HepG2 (cell line): Measurements from ENCODE around the gene ZC3H8. TPM values are rescaled to one million over a fixed set of nuclear protein-coding genes. Genes with fewer than 3 reads are reported as not detected.

ENCODE experiments used
- ATAC-seq: fragments of 200-7000 bp; cut with Tn5 transposase; 3 replicates; pipeline ENCODE4 v1.9.1; 2020; ENCODE audit warnings: mild to moderate bottlenecking, moderate library complexity
- BruUV-seq: library from RNA; stranded (reverse); fragments of 400-500 nt; replicated peaks from 2 replicates; lab custom pipeline; 2021; lab: Mats Ljungman, UMichigan
- CTCF ChIA-PET: fragments of 300-600 bp; formaldehyde crosslinking; extraction: SDS; loops from one replicate; lab custom pipeline; 2021; ENCODE audit warnings: low total read pairs, inconsistent platforms, low intra/inter-chr PET ratio; lab: Yijun Ruan, JAX
- POLR2A ChIA-PET: fragments of 350-600 bp; sonication (Branson Sonifier 250); formaldehyde crosslinking; loops from one replicate; lab custom pipeline; 2020; ENCODE audit warnings: antibody characterized with exemption, inconsistent platforms; lab: Yijun Ruan, JAX
- DNase-seq: peaks from one replicate; pipeline ENCODE4 v3.0.0-alpha.2; 2015; ENCODE audit warnings: low spot score
- FAIRE-seq: peaks from 3 replicates; lab custom pipeline; 2011; peaks lifted over from hg19 to GRCh38; lab: Jason Lieb, UNC
- H2AFZ ChIP-seq: one replicate; pipeline ENCODE4 v1.6.1; 2011; ENCODE audit warnings: low read length, inconsistent platforms
- H3K27ac ChIP-seq: fragments of 300-600 bp; 3 replicates; pipeline ENCODE4 v1.8.0; 2011; ENCODE audit warnings: mixed run types, mild to moderate bottlenecking, mixed read lengths, low read length, inconsistent platforms; ENCODE audit not compliant: insufficient read depth; ENCODE audit errors: extremely low read length
- H3K27me3 ChIP-seq, 2 experiments: fragments of 200-600 bp in 1 of 2; 2 replicates in 1 of 2; 3 replicates in 1 of 2; pipeline versions ENCODE4 v1.6.0 to v1.8.0; 2011; ENCODE audit warnings: low read length in 2 of 2, mild to moderate bottlenecking in 2 of 2, moderate library complexity in 2 of 2, inconsistent platforms in 1 of 2; ENCODE audit not compliant: insufficient read depth in 2 of 2, control insufficient read depth in 1 of 2
- H3K36me3 ChIP-seq, 2 experiments: fragments of 200-600 bp in 1 of 2; replicated peaks in 1 of 2; 2 replicates in 1 of 2; 3 replicates in 1 of 2; pipeline versions ENCODE4 v1.5.1 to v1.8.0; 2011; ENCODE audit warnings: low read length in 2 of 2, inconsistent platforms in 1 of 2; ENCODE audit not compliant: insufficient read depth in 2 of 2, control insufficient read depth in 1 of 2
- H3K4me1 ChIP-seq: 2 replicates; pipeline ENCODE4 v1.5.1; 2012; ENCODE audit warnings: low read length, inconsistent platforms; ENCODE audit not compliant: insufficient read depth
- H3K4me2 ChIP-seq: 2 replicates; pipeline ENCODE4 v1.6.0; 2011; ENCODE audit warnings: low read depth, low read length, inconsistent platforms
- H3K4me3 ChIP-seq, 3 experiments: fragments of 200-600 bp in 1 of 3; sonication (generic), shearing (Covaris generic) in 1 of 3; replicated peaks in 1 of 3; 2 replicates each; pipeline ENCODE4 v1.5.1; 2011 to 2016; ENCODE audit warnings: low read length in 3 of 3, inconsistent platforms in 2 of 3, low read depth in 2 of 3, mild to moderate bottlenecking in 2 of 3, control low read depth in 1 of 3, mixed read lengths in 1 of 3; ENCODE audit not compliant: insufficient read depth in 1 of 3
- H3K79me2 ChIP-seq: one replicate; pipeline ENCODE4 v1.6.1; 2011; ENCODE audit warnings: low read length, inconsistent platforms; ENCODE audit not compliant: insufficient read depth
- H3K9ac ChIP-seq: 2 replicates; pipeline ENCODE4 v1.6.0; 2011; ENCODE audit warnings: mild to moderate bottlenecking, low read depth, low read length, inconsistent platforms; ENCODE audit not compliant: insufficient read depth
- H3K9me3 ChIP-seq: 2 replicates; pipeline ENCODE4 v1.5.1; 2012; ENCODE audit warnings: mild to moderate bottlenecking, low read length
- H4K20me1 ChIP-seq: 2 replicates; pipeline ENCODE4 v1.6.0; 2011; ENCODE audit warnings: inconsistent platforms, mild to moderate bottlenecking, low read length, moderate library complexity; ENCODE audit not compliant: insufficient read depth
- CC2D1A ChIP-seq: sonication (generic); formaldehyde crosslinking; IDR thresholded peaks from 2 replicates; pipeline ENCODE4 v1.8.1; 2023; ENCODE audit warnings: mild to moderate bottlenecking, missing genetic modification reagents
- DR1 ChIP-seq: sonication (generic); formaldehyde crosslinking; IDR thresholded peaks from 2 replicates; pipeline ENCODE4 v1.8.0; 2021; ENCODE audit warnings: mild to moderate bottlenecking, missing genetic modification reagents, inconsistent platforms
- FLYWCH1 ChIP-seq: sonication (generic); formaldehyde crosslinking; IDR thresholded peaks from 2 replicates; pipeline ENCODE4 v1.8.1; 2023; ENCODE audit warnings: mild to moderate bottlenecking, missing genetic modification reagents
- FOSL2 ChIP-seq: sonication (generic); formaldehyde crosslinking; IDR thresholded peaks from 2 replicates; pipeline ENCODE4 v1.4.0; 2020; ENCODE audit warnings: missing genetic modification reagents
- FUBP1 ChIP-seq: sonication (generic); formaldehyde crosslinking; IDR thresholded peaks from 2 replicates; pipeline ENCODE4 v1.5.1; 2020; ENCODE audit warnings: missing genetic modification reagents, mild to moderate bottlenecking, borderline replicate concordance
- MAF1 ChIP-seq: sonication (generic); formaldehyde crosslinking; IDR thresholded peaks from 2 replicates; pipeline ENCODE4 v1.5.0; 2020; ENCODE audit warnings: missing genetic modification reagents, borderline replicate concordance
- MNT ChIP-seq: fragments of 450-650 bp; IDR thresholded peaks from 2 replicates; pipeline ENCODE4 v1.6.1; 2016
- MTA3 ChIP-seq: sonication (generic); formaldehyde crosslinking; IDR thresholded peaks from 2 replicates; pipeline ENCODE4 v1.4.0; 2020; ENCODE audit warnings: missing genetic modification reagents
- RFX5 ChIP-seq: IDR thresholded peaks from 2 replicates; pipeline ENCODE4 v1.6.1; 2011; ENCODE audit warnings: low read depth, low read length, improper control_type of control experiment
- SIX1 ChIP-seq: sonication (generic); formaldehyde crosslinking; IDR thresholded peaks from 2 replicates; pipeline ENCODE4 v1.4.0; 2020; ENCODE audit warnings: missing genetic modification reagents, borderline replicate concordance
- SP2 ChIP-seq: sonication (generic); formaldehyde crosslinking; IDR thresholded peaks from 2 replicates; pipeline ENCODE4 v1.5.1; 2020; ENCODE audit warnings: mild to moderate bottlenecking, missing genetic modification reagents
- TEF ChIP-seq: sonication (generic); formaldehyde crosslinking; IDR thresholded peaks from 2 replicates; pipeline ENCODE4 v1.5.0; 2020; ENCODE audit warnings: missing genetic modification reagents
- ZBTB34 ChIP-seq: sonication (generic); formaldehyde crosslinking; IDR thresholded peaks from 2 replicates; pipeline ENCODE4 v1.8.0; 2022; ENCODE audit warnings: mild to moderate bottlenecking, missing genetic modification reagents
- ZNF547 ChIP-seq: sonication (generic); formaldehyde crosslinking; IDR thresholded peaks from 2 replicates; pipeline ENCODE4 v1.5.1; 2020; ENCODE audit warnings: mild to moderate bottlenecking, missing genetic modification reagents
- ZNF562 ChIP-seq: sonication (generic); formaldehyde crosslinking; IDR thresholded peaks from 2 replicates; pipeline ENCODE4 v1.8.0; 2022; ENCODE audit warnings: missing genetic modification reagents, borderline replicate concordance
- ZNF605 ChIP-seq: sonication (generic); formaldehyde crosslinking; IDR thresholded peaks from 2 replicates; pipeline ENCODE4 v1.8.0; 2022; ENCODE audit warnings: mild to moderate bottlenecking, missing genetic modification reagents
- WGBS: methylation state at CpG from one replicate; pipeline ENCODE4 v1.1.6; 2017; ENCODE audit warnings: low lambda C conversion rate; 5-methylcytosine and 5-hydroxymethylcytosine counted together
- in situ Hi-C: cut with HindIII; loops from 2 replicates; pipeline ENCODE4 v1.10.0; 2017; ENCODE audit warnings: low pct_unique_long_range_greater_than_20kb; ENCODE audit not compliant: extremely low pct_ligation_motif_present
- intact Hi-C: fragments of 100-400 bp; cut with micrococcal nuclease; formaldehyde crosslinking; loops from one replicate; pipeline ENCODE4 v1.10.0; 2022; ENCODE audit not compliant: unreplicated experiment
- polyA plus RNA-seq, 8 experiments: library from polyadenylated mRNA; depleted of rRNA in 3 of 8; stranded (reverse) in 7 of 8; unstranded in 1 of 8; fragments of >200 nt; fragmentation: Illumina TruSeq in 4 of 8; extraction: Trizol in 4 of 8; gene quantifications; 2 replicates each; pipeline versions ENCODE4 v1.2.1 to v1.2.3, GENCODE V29; 2011 to 2016; ENCODE audit warnings: low read depth in 4 of 8, missing spikeins in 1 of 8, mixed read lengths in 1 of 8; ENCODE audit not compliant: insufficient read depth in 1 of 8
- total RNA-seq, 5 experiments: library from RNA; depleted of rRNA; stranded (reverse); fragments of >200 nt; fragmentation: Illumina TruSeq; extraction: Trizol; gene quantifications; 2 replicates each; pipeline ENCODE4 v1.2.3, GENCODE V29; 2016; ENCODE audit warnings: low read depth in 1 of 5

Gene ZC3H8
- total and polyA plus RNA-seq, 2 of the 13 experiments (the other 11 are each of a cell fraction or from before 2014, with no cell fraction given) = 4.5 to 17.0 TPM

- no peaks in the 10 kb centered on the region; a peak in 1 of 5 replicates for H3K27me3 ChIP-seq
- FAIRE-seq = no peak
- no TSS peak for BruUV-seq
These were observed 91.9 kb downstream of the ZC3H8 start for GRCh38 chr2:112162956-112163355.

GRCh38 chr2:112162341-112162740, 92.5 kb downstream of the ZC3H8 start:
- H3K9me3 ChIP-seq = no peaks in the 10 kb centered on the region
- FAIRE-seq = no peak
- no peak overlapping the region for H3K27ac ChIP-seq
- H4K20me1 ChIP-seq = no peaks in the 10 kb centered on the region
- H2AFZ ChIP-seq = no peak overlapping the region
- no peak for DNase-seq
- ChIA-PET CTCF (no interaction called here), POLR2A (interaction anchor here (0.6 kb wide), 1 partner anchor 420 kb away, joined by 3 read pairs; no protein-coding TSS in a partner anchor)
- in situ Hi-C loops (no loop called here), intact Hi-C loops (no loop called here)
- WGBS = 78% methylated on average over 6 of the region's 6 CpGs
- no peak overlapping the region for H3K4me3 ChIP-seq
- ATAC-seq = no peak
- H3K36me3 ChIP-seq = no peaks in the 10 kb centered on the region
- no peak overlapping the region for H3K4me2 ChIP-seq
- BruUV-seq = no TSS peak
- peaks cover 16% of the 10 kb centered on the region for H3K4me1 ChIP-seq
- no peaks in the 10 kb centered on the region; a peak in 1 of 5 replicates for H3K27me3 ChIP-seq
- no peak overlapping the region for H3K9ac ChIP-seq
- H3K79me2 ChIP-seq = no peaks in the 10 kb centered on the region
- TF ChIP-seq MNT = no peak
- no peak for TF ChIP-seq FUBP1
- TF ChIP-seq MTA3 = no peak
- TF ChIP-seq SIX1 (CRISPR knock-in tag) = no peak
- TF ChIP-seq MAF1 = no peak
- TF ChIP-seq ZNF605 (CRISPR knock-in tag) = no peak
- no peak for TF ChIP-seq RFX5
- TF ChIP-seq SP2 (CRISPR knock-in tag) = no peak
- TF ChIP-seq ZBTB34 (CRISPR knock-in tag) = no peak
- no peak for TF ChIP-seq FOSL2 (CRISPR knock-in tag)
- no peak for TF ChIP-seq ZNF562 (CRISPR knock-in tag)
- TF ChIP-seq TEF (CRISPR knock-in tag) = no peak

More at GRCh38 chr2:112162956-112163355, 91.9 kb downstream of the ZC3H8 start:
- no peak for DNase-seq
- Histone ChIP-seq H3K36me3 (no peaks in the 10 kb centered on the region), H3K79me2 (no peaks in the 10 kb centered on the region), H3K9ac (no peak overlapping the region), H3K27ac (no peak overlapping the region)
- WGBS = 81% methylated on average over 11 of the region's 11 CpGs
- CTCF ChIA-PET = no interaction called here
- no peak for TF ChIP-seq CC2D1A
- TF ChIP-seq FLYWCH1 (CRISPR knock-in tag) = no peak
- no peak for TF ChIP-seq DR1
- no peak for TF ChIP-seq ZNF547 (CRISPR knock-in tag)
- TF ChIP-seq, all 625 proteins: peak for 0
- Histone ChIP-seq H3K9me3 (no peaks in the 10 kb centered on the region), H3K4me3 (no peak overlapping the region), H2AFZ (no peak overlapping the region), H3K4me1 (peaks cover 18% of the 10 kb centered on the region), H4K20me1 (no peaks in the 10 kb centered on the region), H3K4me2 (no peak overlapping the region)
- in situ Hi-C loops = no loop called here
- POLR2A ChIA-PET = interaction anchor here (0.6 to 0.7 kb wide), 2 partner anchors 12 to 420 kb away, joined by 3 read pairs; no protein-coding TSS in a partner anchor
- intact Hi-C loops = no loop called here
- ATAC-seq = no peak
